ENCODE data around the gene LRGUK.

The LRGUK gene

DNA sequence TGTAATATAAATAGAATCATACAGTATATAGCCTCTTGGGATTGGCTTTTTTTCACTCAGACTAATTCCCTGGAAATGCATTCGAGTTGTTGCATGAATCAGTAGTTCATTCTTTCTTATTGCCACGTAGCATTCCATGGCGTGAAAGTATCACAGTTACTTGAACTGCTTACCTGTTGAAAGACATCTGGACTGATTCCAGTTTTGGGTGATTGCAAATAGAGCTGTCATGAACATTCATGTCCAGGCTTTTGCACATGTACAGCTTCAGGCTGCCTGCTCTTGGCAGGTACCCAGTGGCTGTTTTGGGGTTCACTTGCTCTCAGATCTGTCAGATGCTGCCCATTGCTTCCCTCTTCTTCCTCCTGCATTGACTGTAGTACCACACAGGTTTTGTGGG is 54.9 kb downstream of the LRGUK start:
- TF ChIP-seq, protein P1, sequence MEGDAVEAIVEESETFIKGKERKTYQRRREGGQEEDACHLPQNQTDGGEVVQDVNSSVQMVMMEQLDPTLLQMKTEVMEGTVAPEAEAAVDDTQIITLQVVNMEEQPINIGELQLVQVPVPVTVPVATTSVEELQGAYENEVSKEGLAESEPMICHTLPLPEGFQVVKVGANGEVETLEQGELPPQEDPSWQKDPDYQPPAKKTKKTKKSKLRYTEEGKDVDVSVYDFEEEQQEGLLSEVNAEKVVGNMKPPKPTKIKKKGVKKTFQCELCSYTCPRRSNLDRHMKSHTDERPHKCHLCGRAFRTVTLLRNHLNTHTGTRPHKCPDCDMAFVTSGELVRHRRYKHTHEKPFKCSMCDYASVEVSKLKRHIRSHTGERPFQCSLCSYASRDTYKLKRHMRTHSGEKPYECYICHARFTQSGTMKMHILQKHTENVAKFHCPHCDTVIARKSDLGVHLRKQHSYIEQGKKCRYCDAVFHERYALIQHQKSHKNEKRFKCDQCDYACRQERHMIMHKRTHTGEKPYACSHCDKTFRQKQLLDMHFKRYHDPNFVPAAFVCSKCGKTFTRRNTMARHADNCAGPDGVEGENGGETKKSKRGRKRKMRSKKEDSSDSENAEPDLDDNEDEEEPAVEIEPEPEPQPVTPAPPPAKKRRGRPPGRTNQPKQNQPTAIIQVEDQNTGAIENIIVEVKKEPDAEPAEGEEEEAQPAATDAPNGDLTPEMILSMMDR (IDR thresholded peaks at IDR 0.05; ENCODE audit: insufficient read depth, low read depth, low read length, missing control alignments) = no peak
- DNase-seq (ENCODE audit: low read depth) = peak; percentile 99
- H3K4me3 ChIP-seq (ENCODE audit: low read length) = no peak overlapping the region

DNA sequence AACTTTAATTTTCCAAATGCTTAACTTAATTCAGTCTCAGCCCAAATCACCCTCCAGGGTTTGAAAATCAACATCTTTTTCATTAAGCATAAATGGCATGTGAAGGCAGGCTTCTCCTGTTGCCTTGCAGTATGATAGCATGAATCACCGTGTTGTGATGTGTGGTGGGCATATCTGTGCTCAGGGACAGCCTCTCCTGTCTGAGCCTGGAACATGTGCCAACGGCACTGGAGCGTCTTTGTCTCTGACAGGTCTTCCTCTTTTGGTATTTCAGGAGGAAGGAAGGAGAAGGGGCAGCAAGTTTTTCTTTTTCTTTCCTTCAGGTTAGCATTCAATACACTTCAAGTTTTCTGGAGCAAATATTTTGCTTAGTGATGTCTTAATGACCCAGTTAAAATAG is 57.6 kb downstream of the LRGUK start:
- TF ChIP-seq, protein P1 (IDR thresholded peaks at IDR 0.05; ENCODE audit: insufficient read depth, low read depth, low read length, missing control alignments) = no peak
- H3K4me3 ChIP-seq (ENCODE audit: low read length) = no peak overlapping the region
- DNase-seq (ENCODE audit: low read depth) = peak; percentile 92

DNA sequence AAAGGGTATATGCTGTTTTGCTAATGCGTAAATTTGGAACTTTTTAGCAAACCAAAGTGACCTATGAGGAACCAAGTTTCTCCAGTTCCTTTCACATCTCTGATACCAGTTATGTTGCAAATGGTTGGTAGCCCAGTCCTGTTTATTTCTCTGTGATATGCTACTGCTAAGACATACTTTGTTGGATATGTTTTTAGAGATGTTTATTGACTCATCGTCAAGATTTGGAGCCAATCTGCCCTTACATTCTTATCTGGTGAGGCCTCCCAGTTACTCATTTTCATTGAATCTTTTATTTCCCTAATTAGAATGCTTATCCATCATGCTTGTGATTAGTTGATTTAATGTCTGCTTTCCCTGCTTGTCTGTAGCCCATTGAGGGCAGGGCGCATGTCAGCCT is 58.9 kb downstream of the LRGUK start:
- DNase-seq (ENCODE audit: low read depth) = peak; percentile 75
- TF ChIP-seq, protein P1 (IDR thresholded peaks at IDR 0.05; ENCODE audit: insufficient read depth, low read depth, low read length, missing control alignments) = no peak
- no peak overlapping the region for H3K4me3 ChIP-seq (ENCODE audit: low read length)

DNA sequence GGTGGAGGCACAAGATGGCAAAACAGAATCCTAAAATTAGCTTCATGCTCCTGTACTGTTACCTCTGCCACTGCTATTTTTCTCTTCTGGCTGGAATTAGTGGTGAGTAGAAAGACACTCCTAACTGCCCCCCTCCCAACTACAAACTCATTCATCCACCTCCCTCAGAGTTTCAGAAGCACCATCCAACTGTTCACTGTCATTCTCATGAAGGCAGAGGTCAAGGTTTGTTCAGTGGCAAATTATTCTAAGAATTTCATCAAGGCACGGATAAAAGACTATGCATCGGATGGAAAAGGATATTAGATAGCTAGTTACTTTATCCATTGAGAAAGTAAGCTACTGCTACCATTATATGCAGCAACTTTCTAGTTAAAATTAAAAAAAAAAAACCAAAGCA is 59.7 kb downstream of the LRGUK start:
- TF ChIP-seq, protein P1 (IDR thresholded peaks at IDR 0.05; ENCODE audit: insufficient read depth, low read depth, low read length, missing control alignments) = no peak
- H3K4me3 ChIP-seq (ENCODE audit: low read length) = no peak overlapping the region
- DNase-seq (ENCODE audit: low read depth) = no peak

DNA sequence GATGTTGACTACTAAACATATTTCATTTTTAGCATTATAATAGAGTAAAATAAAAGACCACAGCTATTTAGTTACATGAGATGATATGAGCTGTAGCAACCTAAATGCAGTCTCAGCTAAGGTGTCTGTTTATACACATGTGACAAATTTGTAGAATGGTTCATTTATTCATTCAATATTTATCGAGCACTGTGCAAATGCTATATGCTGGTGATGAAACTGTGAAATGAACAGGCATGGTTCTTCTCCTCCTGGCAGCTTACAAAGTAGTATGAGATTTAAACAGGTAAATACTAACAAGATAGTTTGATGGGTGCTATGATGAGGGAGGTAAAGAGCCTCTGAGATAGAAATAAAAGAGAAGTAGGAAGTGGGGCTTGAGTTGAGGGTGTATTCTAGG is 60.8 kb downstream of the LRGUK start:
- H3K4me3 ChIP-seq (ENCODE audit: low read length) = no peak overlapping the region
- TF ChIP-seq, protein P1 (IDR thresholded peaks at IDR 0.05; ENCODE audit: insufficient read depth, low read depth, low read length, missing control alignments) = no peak
- no peak for DNase-seq (ENCODE audit: low read depth)

DNA sequence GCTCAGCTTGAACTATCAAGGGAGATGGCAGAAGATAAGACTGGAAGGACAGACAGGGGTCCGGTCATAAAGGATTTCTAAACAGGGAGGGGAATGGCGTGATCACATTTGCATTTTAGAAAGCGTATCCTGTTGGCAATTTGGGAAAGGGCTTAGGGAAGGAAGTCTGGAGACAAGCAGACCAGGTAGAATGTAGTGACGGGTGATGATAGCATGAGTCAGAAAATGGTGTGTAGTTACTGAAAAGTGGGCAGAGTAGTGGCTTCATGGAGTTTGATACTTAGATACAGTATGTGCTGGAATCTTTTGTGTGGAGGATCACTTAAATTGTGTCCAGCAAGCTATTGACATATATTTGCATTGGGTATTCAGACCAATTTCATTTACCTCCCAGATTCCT is 61.2 kb downstream of the LRGUK start:
- TF ChIP-seq, protein P1 (IDR thresholded peaks at IDR 0.05; ENCODE audit: insufficient read depth, low read depth, low read length, missing control alignments) = no peak
- no peak overlapping the region for H3K4me3 ChIP-seq (ENCODE audit: low read length)
- DNase-seq (ENCODE audit: low read depth) = peak; percentile 68

DNA sequence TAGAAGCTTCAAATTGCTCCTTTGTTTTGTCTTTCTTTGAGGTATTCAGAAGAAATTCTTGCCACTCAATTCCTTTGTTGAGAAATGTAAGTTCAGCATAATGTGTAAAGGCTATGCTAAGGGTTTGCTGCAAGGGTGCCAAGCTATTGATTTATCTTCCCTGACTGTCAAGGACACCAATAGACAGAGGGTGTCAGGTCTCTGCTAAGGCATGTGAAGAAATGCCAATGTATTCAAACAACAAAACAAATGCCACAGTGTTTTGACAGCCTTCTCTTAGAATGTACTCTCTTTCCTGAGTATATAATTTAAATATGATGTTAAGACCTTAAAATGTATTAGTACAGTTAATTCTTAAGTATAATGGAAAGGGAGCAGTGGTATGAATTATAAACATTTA is 62.4 kb downstream of the LRGUK start:
- TF ChIP-seq, protein P1 (IDR thresholded peaks at IDR 0.05; ENCODE audit: insufficient read depth, low read depth, low read length, missing control alignments) = no peak
- DNase-seq (ENCODE audit: low read depth) = no peak
- H3K4me3 ChIP-seq (ENCODE audit: low read length) = no peak overlapping the region
